ENCODE results near the gene HIBADH.
"Not testable (repeated sequence)": the region's sequence is repeated elsewhere in the genome, so short reads cannot be mapped to it uniquely, and the experiment has no call there.

The HIBADH gene

DNA sequence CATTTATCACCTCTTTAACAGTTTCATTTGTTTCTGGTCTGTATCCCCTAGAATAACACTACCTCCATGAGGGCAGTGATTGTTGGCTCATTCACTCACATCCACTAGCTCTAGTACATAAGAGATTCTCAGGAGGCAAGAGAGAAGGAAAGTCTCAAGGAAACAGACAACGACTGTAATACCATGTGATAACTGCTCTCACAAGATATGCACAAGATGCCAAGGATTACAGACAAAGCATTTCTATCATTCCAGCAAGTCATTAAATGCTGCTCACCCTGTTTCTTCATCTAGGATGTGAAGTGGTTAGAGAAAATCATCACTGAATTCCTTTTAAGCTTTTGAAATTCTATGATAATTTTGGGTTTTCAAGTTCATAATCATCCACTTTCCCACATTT, 115.3 kb downstream of the HIBADH start:
- no peak for DNase-seq (ENCODE audit: low spot score)

- DNase-seq (ENCODE audit: low spot score), result no peak
These were observed 116.1 kb downstream of the HIBADH start for GRCh38 chr7:27546610-27547009.

DNA sequence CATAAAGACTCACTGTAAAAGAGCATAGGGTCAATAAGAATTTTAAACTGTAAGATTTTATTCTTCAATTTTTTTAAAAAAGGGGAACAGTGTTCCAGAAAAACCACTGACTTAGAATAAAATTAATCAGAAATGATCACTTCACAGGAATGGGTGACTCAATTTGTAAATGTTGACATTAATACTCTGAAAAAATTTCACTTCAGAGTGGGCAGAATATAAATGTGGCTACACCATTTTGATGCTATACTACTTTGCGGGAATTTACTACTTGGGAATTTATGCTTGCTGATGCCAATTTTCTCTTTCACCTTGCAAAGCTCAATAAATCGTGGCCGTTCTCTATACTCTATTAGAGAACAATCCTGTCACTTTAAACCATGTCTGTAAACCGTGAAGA, 126.9 kb downstream of the HIBADH start:
- no peak for DNase-seq (ENCODE audit: low spot score)

DNA sequence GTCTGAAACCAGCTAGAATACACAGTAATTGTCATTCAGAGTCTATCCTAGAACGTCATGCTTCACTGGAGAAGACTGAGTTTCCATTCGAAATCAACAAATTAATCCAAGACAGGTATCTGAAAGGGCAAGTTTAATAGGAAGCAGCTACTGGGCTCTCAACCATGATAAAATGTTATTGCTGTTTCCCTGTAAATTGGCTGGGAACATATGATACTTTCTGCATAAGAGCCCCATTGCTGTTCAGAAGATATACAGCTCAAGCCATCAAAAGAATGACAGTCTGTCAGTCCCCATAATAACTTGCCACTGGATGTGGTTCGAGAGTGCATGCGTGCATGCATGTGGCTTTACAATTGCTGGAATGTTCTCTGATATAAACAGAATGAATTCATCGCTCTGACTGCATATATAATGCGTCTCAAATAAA, 129.0 kb downstream of the HIBADH start:
- no peak for DNase-seq (ENCODE audit: low spot score)

- no peak for DNase-seq (ENCODE audit: low spot score)
These were observed 130.4 kb downstream of the HIBADH start for GRCh38 chr7:27532314-27532713.

DNA sequence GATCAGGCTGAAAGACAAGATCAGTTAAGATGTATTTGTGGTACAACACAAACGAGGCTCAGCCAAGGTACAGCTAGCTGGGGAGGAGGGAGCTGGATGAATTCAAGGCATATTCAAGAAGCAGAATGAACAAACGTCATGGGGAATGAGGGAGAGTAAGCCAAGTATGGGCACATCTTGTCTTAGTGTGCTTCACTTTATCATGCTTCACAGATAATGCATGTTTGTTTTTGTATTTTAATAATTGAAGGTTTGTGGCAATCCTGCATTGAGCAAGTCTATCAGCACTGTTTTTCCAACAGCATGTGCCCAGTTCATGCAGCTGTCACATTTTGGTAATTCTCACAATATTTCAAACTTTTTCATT, 135.4 kb downstream of the HIBADH start:
- DNase-seq (ENCODE audit: low spot score), result no peak

- DNase-seq (ENCODE audit: low spot score), result no peak
These were observed 135.9 kb downstream of the HIBADH start for GRCh38 chr7:27526611-27527347.

DNA sequence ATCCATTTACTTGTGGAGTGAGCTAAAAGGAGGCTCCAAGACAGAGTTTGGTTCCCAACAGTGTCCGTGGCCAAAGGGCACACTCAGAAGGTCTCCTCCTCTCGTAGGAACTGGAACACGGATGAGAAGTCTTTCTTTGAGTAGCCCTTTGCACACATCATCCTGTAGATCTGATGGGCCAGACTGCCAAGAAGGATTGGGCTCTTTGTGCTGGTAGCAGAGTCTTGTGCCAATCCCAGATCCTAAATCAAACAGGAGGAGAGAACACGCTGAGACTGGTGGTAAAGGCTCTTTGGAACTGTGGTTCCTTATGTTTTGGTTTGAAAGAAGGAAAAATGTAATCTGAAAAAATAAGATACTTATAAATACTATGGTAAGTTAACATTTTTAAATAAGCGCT, 136.6 kb downstream of the HIBADH start:
- no peak for DNase-seq (ENCODE audit: low spot score)

GRCh38 chr7:27523321-27523720, 139.4 kb downstream of the HIBADH start:
- no peak for DNase-seq (ENCODE audit: low spot score)

DNA sequence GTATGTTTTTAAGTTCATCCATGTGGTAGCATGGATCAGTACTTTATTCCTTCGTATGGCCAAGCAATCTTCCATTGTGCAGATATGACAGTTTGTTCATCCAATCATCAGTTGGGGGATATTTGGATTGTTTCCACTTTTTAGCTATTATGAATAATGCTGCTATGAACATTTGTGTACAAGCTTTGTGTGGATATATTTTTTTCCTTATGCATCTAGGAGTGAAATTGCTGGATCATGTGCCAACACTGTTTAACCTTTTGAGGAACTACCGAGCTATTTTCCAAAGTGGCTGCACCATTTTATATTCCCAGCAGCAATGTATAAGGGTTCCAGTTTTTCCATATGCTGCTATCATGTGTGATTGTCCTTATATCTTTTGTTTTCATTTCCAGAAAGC, 140.1 kb downstream of the HIBADH start:
- no peak for DNase-seq (ENCODE audit: low spot score)

DNA sequence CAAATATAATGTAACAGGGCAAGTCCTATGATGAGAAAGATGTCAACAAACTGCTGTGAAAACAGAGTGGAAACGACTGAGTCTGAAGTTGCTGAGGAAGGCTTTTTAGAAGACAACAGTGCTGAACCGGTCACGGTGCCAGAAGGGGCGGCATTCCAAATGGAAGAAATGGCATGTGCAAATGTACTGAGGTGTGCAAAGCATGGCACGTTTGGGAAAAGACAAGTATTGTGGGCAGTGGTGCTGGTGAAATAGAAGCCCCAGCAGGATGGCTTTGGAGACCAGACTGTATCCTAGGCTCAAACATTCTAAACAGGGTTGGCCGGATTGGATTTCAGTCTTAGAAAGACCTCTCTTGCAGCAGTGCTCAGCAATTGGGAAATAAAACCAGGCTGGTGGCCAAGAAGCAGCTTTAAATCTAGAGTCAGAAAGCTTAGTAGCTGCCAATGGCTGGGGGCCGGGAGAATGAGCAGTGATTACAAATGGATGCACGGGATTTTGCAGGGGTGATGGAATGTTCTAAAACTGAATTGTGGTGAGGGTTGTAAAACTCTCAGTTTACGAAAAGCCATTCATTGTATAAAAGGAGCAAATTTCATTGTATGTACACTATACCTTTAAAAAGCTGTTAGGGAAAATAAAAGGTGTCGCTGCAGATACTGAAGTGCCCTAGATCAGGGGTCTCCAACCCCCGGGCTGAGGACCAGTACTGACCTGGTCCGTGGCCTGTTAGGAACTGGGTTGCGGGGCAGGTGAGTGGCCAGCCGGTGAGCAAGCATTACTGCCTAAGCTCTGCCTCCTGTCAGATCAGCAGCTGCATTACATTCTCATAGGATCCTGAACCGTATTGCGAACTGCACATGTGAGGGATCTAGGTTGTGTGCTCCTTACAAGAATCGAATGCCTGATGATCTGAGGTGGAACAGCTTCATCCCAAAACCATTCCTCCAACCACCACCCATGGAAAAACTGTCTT, 141.6 kb downstream of the HIBADH start:
- DNase-seq (ENCODE audit: low spot score), result no peak

DNA sequence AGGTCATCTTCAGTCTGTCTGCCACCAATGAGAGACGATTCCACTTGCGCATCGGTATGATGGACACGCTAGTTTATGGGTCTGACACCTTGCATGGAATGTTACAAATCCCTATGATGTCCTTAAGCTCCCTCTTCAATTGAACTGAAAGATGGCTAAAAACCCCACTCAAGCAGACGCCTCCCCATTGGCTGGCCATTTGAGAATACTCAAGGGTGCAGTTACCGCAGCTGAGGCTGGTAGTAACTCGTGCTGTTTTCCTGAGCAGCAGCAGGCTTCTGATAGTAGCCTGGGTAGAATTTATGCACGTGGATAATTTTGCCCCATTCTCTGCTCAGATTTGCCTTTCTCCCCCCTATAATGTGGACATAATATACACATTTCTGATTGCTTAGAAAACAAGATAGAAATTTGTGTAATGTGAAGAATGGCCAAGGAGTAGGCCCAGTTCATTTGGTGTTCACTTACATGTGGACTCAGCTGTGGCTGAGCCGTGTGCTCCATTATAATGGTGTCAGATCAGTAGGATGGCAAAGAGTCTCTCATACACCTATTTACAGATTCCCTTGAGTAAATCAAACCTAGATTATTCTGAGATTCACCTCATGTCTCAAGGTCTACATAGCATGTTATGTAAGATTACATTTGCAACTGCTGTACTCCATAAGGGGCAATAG, 142.8 kb downstream of the HIBADH start:
- DNase-seq (ENCODE audit: low spot score), result no peak

GRCh38 chr7:27518561-27519350, 143.9 kb downstream of the HIBADH start:
- no peak for DNase-seq (ENCODE audit: low spot score)

GRCh38 chr7:27516421-27516820, 146.3 kb downstream of the HIBADH start:
- no peak for DNase-seq (ENCODE audit: low spot score)

DNA sequence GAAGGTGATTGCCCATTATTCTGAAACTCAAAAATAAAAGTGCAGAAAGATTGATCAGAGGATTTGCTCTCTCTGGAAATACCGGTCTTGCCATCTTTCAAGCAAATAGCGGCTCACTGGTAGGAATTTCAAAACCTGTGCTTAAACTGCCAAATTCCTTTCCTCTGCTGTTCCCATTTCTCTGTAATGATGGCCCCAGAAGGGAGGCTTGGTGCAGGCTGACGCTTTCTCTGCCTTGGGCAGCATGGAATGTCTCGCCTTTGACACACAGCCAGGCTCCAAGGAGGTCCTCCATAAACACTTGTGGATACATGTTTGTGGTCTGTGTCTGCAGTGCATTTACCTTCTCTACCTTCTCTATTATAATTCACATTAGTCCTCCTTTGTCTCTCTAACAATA, 146.8 kb downstream of the HIBADH start:
- no peak for DNase-seq (ENCODE audit: low spot score)

GRCh38 chr7:27514861-27515260, 147.8 kb downstream of the HIBADH start:
- DNase-seq (ENCODE audit: low spot score), result no peak

- DNase-seq (ENCODE audit: low spot score), result no peak
These were observed 148.8 kb downstream of the HIBADH start for GRCh38 chr7:27513885-27514284.

GRCh38 chr7:27511370-27511769, 151.3 kb downstream of the HIBADH start:
- not testable (repeated sequence) for DNase-seq (ENCODE audit: low spot score)

GRCh38 chr7:27510541-27510940, 152.1 kb downstream of the HIBADH start:
- no peak for DNase-seq (ENCODE audit: low spot score)

DNA sequence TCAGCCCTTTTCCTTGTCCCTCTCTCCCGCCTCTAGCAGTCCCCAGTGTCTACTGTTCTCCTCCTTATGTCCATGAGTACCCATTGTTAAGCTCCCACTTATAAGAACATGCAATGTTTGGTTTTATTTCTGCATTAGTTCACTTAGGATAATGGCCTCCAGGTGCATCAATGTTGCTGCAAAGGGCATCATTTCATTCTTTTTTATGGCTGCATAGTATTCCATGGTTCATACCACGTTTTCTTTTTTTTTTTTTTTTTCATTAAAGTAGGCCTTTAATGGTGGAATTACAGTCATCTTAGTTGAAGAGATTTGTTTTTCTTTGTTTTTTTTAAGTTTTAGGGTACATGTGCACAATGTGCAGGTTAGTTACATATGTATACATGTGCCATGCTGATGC, 160.8 kb downstream of the HIBADH start:
- not testable (repeated sequence) for DNase-seq (ENCODE audit: low spot score)

DNA sequence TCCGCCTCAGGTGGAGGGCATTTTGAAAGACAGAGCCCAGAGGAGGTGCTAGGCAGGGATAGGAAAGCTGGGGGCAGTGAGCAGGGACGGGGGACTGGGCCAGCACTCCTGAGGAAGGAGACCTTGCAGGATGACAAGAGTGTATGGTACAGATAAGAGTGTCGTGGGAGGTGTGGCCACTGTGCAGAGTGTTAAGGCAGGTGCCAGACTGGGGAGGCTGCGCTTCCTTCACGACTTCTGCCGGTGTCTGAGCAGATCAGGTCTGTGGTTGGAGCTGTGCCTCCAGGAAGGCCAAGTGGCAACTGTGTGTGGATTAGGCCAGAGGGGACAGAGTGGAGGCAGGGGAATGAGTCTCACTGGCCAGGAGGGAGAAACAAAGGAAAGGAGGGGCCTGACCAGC, 161.7 kb downstream of the HIBADH start:
- DNase-seq (ENCODE audit: low spot score), result no peak

- no peak for DNase-seq (ENCODE audit: low spot score)
These were observed 170.5 kb downstream of the HIBADH start for GRCh38 chr7:27492224-27492623.

Measured in cerebellar cortex (tissue), 1 donor.